Vagina (tissue), 2 donors: ENCODE results near the gene AGK. TPM values are rescaled to one million over a fixed set of nuclear protein-coding genes. Genes with fewer than 3 reads are reported as not detected.

ENCODE experiments used
- DNase-seq, 2 donors: peaks; one replicate each; pipeline ENCODE4 v3.0.0-alpha.2; 2017; ENCODE audit errors: extremely low spot score in 2 of 2
- H3K27ac ChIP-seq: fragments of 200-600 bp; sonication (generic); one replicate; pipeline ENCODE4 v1.5.1; 2019
- H3K27me3 ChIP-seq: fragments of 200-600 bp; sonication (generic); one replicate; pipeline ENCODE4 v1.5.1; 2019
- H3K36me3 ChIP-seq, 2 donors: fragments of 200-600 bp; sonication (generic); one replicate each; pipeline ENCODE4 v1.5.1; 2017 to 2019
- H3K4me1 ChIP-seq: fragments of 200-600 bp; sonication (generic); one replicate; pipeline ENCODE4 v1.5.1; 2019
- H3K4me3 ChIP-seq, 2 donors: fragments of 200-600 bp; sonication (generic); 1 replicate in 1 of 2; 2 replicates in 1 of 2; pipeline ENCODE4 v1.5.1; 2016 to 2019
- H3K9me3 ChIP-seq: fragments of 200-600 bp; sonication (generic); one replicate; pipeline ENCODE4 v1.5.1; 2019
- CTCF ChIP-seq, 3 experiments: fragments of 450-650 bp in 2 of 3; fragments of 200-600 bp in 1 of 3; sonication (generic) in 1 of 3; IDR thresholded peaks; one replicate each; pipeline ENCODE4 v1.5.1; 2017 to 2019; ENCODE audit warnings: antibody characterized with exemption in 3 of 3, mild to moderate bottlenecking in 2 of 3, moderate library complexity in 2 of 3
- POLR2A ChIP-seq, 2 donors: fragments of 450-650 bp; IDR thresholded peaks; one replicate each; pipeline ENCODE4 v1.6.1; 2017; ENCODE audit warnings: antibody characterized with exemption in 2 of 2, mild to moderate bottlenecking in 2 of 2, moderate library complexity in 2 of 2
- POLR2AphosphoS5 ChIP-seq, 2 donors: sonication (generic); formaldehyde crosslinking; IDR thresholded peaks; one replicate each; pipeline ENCODE4 v1.9.0; 2017; ENCODE audit warnings: antibody characterized with exemption in 2 of 2, mild to moderate bottlenecking in 2 of 2, low read depth in 1 of 2; ENCODE audit not compliant: insufficient read depth in 1 of 2
- intact Hi-C: fragments of 100-400 bp; cut with DNase I; formaldehyde crosslinking; loops from one replicate; pipeline ENCODE4 v1.15.1; 2023
- total RNA-seq: library from RNA; depleted of rRNA; stranded (reverse); fragments of >200 nt; gene quantifications from one replicate; pipeline ENCODE4 v1.2.3, GENCODE V29; 2016

The AGK gene
- total RNA-seq, 1 donor from 2014 or later: 21.1 TPM

DNA sequence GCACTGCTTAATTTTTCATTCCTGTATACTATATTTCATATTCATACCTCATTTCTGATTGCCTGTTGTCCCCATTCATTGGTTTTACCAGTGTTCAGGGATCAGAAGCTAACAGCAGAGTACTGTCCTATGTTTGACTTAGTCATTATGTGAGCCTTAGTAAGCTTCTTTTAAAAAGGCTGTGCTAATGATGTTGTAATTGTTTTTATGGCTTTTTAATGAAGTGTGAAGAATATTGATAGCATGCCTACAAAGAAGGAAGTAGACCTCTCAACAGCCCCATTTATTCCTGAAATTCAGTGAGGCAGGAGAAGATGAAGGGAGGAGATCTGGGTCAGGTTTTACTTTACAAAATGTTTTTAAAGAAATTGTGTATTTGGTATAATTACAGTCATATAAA is 61.7 kb downstream of the AGK start:
- Histone ChIP-seq H3K4me1 (peaks cover 8% of the 10 kb centered on the region), H3K27me3 (no peaks in the 10 kb centered on the region), H3K4me3 (no peak overlapping the region), H3K27ac (no peak overlapping the region), H3K36me3 (peaks cover 0 to 14% of the 10 kb centered on the region in 2 donors), H3K9me3 (no peaks in the 10 kb centered on the region)
- TF ChIP-seq POLR2A (IDR thresholded peaks at IDR 0.05) (no peak), CTCF (IDR thresholded peaks at IDR 0.05) (no peak), POLR2AphosphoS5 (IDR thresholded peaks at IDR 0.05; ENCODE audit: insufficient read depth in 1 of 2, low read depth in 1 of 2) (no peak)
- no peak for DNase-seq
- intact Hi-C loops: no loop called here

GRCh38 chr7:141617280-141617679 is 66.1 kb downstream of the AGK start:
- H3K27ac ChIP-seq: no peak overlapping the region
- TF ChIP-seq POLR2A (IDR thresholded peaks at IDR 0.05) (no peak), POLR2AphosphoS5 (IDR thresholded peaks at IDR 0.05; ENCODE audit: insufficient read depth in 1 of 2, low read depth in 1 of 2) (no peak), CTCF (IDR thresholded peaks at IDR 0.05) (no peak)
- intact Hi-C loops: no loop called here

GRCh38 chr7:141619745-141620144 is 68.5 kb downstream of the AGK start:
- Histone ChIP-seq H3K9me3 (no peaks in the 10 kb centered on the region), H3K4me3 (no peak overlapping the region), H3K36me3 (peaks cover 0 to 17% of the 10 kb centered on the region in 2 donors), H3K27me3 (no peaks in the 10 kb centered on the region), H3K27ac (no peak overlapping the region), H3K4me1 (peaks cover 8% of the 10 kb centered on the region)
- DNase-seq: no peak
- intact Hi-C loops: no loop called here
- TF ChIP-seq CTCF (IDR thresholded peaks at IDR 0.05): no peak
- no peak for TF ChIP-seq POLR2AphosphoS5 (IDR thresholded peaks at IDR 0.05; ENCODE audit: insufficient read depth in 1 of 2, low read depth in 1 of 2)
- no peak for TF ChIP-seq POLR2A (IDR thresholded peaks at IDR 0.05)

More at GRCh38 chr7:141617280-141617679, 66.1 kb downstream of the AGK start:
- no peak for DNase-seq
- Histone ChIP-seq H3K4me1 (peaks cover 8% of the 10 kb centered on the region), H3K36me3 (peaks cover 0 to 9% of the 10 kb centered on the region in 2 donors), H3K27me3 (no peaks in the 10 kb centered on the region), H3K4me3 (no peak overlapping the region), H3K9me3 (no peaks in the 10 kb centered on the region)

- H3K36me3 ChIP-seq: peaks cover 0 to 17% of the 10 kb centered on the region in 2 donors
- TF ChIP-seq POLR2A (IDR thresholded peaks at IDR 0.05): no peak
- H3K27me3 ChIP-seq: no peaks in the 10 kb centered on the region
- H3K4me3 ChIP-seq: no peak overlapping the region
- H3K9me3 ChIP-seq: no peaks in the 10 kb centered on the region
- H3K4me1 ChIP-seq: no peaks in the 10 kb centered on the region
- H3K27ac ChIP-seq: no peak overlapping the region
- intact Hi-C loops: loop anchor here (5.0 kb wide), 1 partner anchor 1772 kb away; no protein-coding TSS in a partner anchor
- DNase-seq: no peak
Observed at GRCh38 chr7:141624763-141625162, 73.6 kb downstream of the AGK start.

DNA sequence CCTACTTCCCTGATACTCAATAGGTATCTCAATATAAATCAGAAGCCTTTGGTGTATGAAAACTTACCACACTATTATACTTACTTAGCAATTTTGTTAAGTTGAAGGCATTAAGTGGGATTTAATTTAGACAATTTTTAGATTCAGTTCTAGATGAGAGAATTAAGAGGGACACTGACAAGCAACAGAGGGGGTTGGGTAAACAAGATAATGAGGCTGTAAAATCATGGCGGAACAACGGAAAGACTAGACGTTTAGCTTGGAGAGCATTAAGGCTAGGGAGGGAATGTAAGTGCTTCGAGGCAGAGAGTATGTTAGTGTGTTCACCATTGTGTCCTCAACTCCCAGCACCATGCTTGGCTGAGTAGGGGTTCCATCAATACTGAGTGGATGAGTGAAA is 79.4 kb downstream of the AGK start:
- TF ChIP-seq CTCF (IDR thresholded peaks at IDR 0.05) (no peak), POLR2AphosphoS5 (IDR thresholded peaks at IDR 0.05; ENCODE audit: insufficient read depth in 1 of 2, low read depth in 1 of 2) (no peak)
- intact Hi-C loops: no loop called here
- no peak overlapping the region for H3K27ac ChIP-seq
- H3K9me3 ChIP-seq: no peaks in the 10 kb centered on the region
- H3K4me1 ChIP-seq: no peaks in the 10 kb centered on the region
- no peak overlapping the region for H3K4me3 ChIP-seq
- no peaks in the 10 kb centered on the region for H3K27me3 ChIP-seq
- no peaks in the 10 kb centered on the region for H3K36me3 ChIP-seq
- DNase-seq: no peak
